NCI-H69 (cell line): ENCODE results near the gene BTF3L4.
"Not testable (repeated sequence)": the region's sequence is repeated elsewhere in the genome, so short reads cannot be mapped to it uniquely, and the experiment has no call there.

Experiments
- DNase-seq: peaks from one replicate; lab custom pipeline; 2025; lab: John Stamatoyannopoulos, UW

The BTF3L4 gene

GRCh38 chr1:52055066-52055865 lies 829 bp upstream of the BTF3L4 start, which contains the start of gene TXNDC12:
TSS of gene TXNDC12 (minus strand) at chr1:52055191. CDS start at chr1:52055096, 95 bp downstream.
- DNase-seq, result peak; percentile 90

GRCh38 chr1:52055866-52056162 lies 281 bp upstream of the BTF3L4 start:
- no peak for DNase-seq

GRCh38 chr1:52056937-52057231 lies 789 bp downstream of the BTF3L4 start:
- no peak for DNase-seq

- DNase-seq, result no peak
Measured at GRCh38 chr1:52057255-52057654, 1.2 kb downstream of the BTF3L4 start.

GRCh38 chr1:52057876-52058415 lies 1.9 kb downstream of the BTF3L4 start:
- DNase-seq, result no peak

GRCh38 chr1:52059321-52059720 lies 3.2 kb downstream of the BTF3L4 start:
- no peak for DNase-seq

- DNase-seq, result no peak
Measured at GRCh38 chr1:52059888-52060287, 3.8 kb downstream of the BTF3L4 start.

- no peak for DNase-seq
Measured at GRCh38 chr1:52060822-52061221, 4.7 kb downstream of the BTF3L4 start.

- DNase-seq, result no peak
Measured at GRCh38 chr1:52063192-52063591, 7.1 kb downstream of the BTF3L4 start.

GRCh38 chr1:52070704-52071103 lies 14.6 kb downstream of the BTF3L4 start:
- DNase-seq, result no peak

GRCh38 chr1:52072291-52072690 lies 16.2 kb downstream of the BTF3L4 start:
- no peak for DNase-seq

GRCh38 chr1:52077277-52077676 lies 21.2 kb downstream of the BTF3L4 start:
- not testable (repeated sequence) for DNase-seq

- DNase-seq, result no peak
Measured at GRCh38 chr1:52080014-52080415, 23.9 kb downstream of the BTF3L4 start.

- DNase-seq, result not testable (repeated sequence)
Measured at GRCh38 chr1:52087892-52088291, 31.8 kb downstream of the BTF3L4 start.

- not testable (repeated sequence) for DNase-seq
Measured at GRCh38 chr1:52094300-52094699, 38.2 kb downstream of the BTF3L4 start.

- no peak for DNase-seq
Measured at GRCh38 chr1:52096216-52096615, 40.1 kb downstream of the BTF3L4 start.

- DNase-seq, result peak; percentile 73
Measured at GRCh38 chr1:52098139-52098871, 42.2 kb downstream of the BTF3L4 start.

GRCh38 chr1:52102336-52103013 lies 46.4 kb downstream of the BTF3L4 start:
- no peak for DNase-seq

GRCh38 chr1:52111492-52111891 lies 55.4 kb downstream of the BTF3L4 start:
- DNase-seq, result no peak

GRCh38 chr1:52112489-52112888 lies 56.4 kb downstream of the BTF3L4 start:
- no peak for DNase-seq

GRCh38 chr1:52119301-52120079 lies 63.4 kb downstream of the BTF3L4 start:
- no peak for DNase-seq

- DNase-seq, result no peak
Measured at GRCh38 chr1:52122384-52122783, 66.3 kb downstream of the BTF3L4 start.
